Caco-2 (cell line): ENCODE results near the gene CD276. TPM values are rescaled to one million over a fixed set of nuclear protein-coding genes. Genes with fewer than 3 reads are reported as not detected.

Experiments used
- BruUV-seq: library from RNA; stranded (reverse); fragments of 400-500 nt; replicated peaks from 2 replicates; lab custom pipeline; 2021; lab: Mats Ljungman, UMichigan
- CTCF ChIA-PET: fragments of 300-600 bp; sonication (Branson Sonifier 250); formaldehyde crosslinking; loops from one replicate; lab custom pipeline; 2022; ENCODE audit warnings: antibody characterized with exemption; lab: Charles Lee
- POLR2A ChIA-PET: fragments of 300-600 bp; sonication (Branson Sonifier 250); formaldehyde crosslinking; loops from one replicate; lab custom pipeline; 2022; ENCODE audit warnings: antibody characterized with exemption; lab: Charles Lee
- DNase-seq, 2 experiments: peaks; one replicate each; pipeline versions ENCODE4 v3.0.0 to v3.0.0-alpha.2; 2020 to 2022
- H3K27me3 ChIP-seq: replicated peaks from 2 replicates; pipeline ENCODE4 v1.6.0; 2011; ENCODE audit warnings: low read length; ENCODE audit not compliant: control insufficient read depth, insufficient read depth
- H3K36me3 ChIP-seq: 2 replicates; pipeline ENCODE4 v1.5.1; 2011; ENCODE audit warnings: low read length; ENCODE audit not compliant: control insufficient read depth, insufficient read depth
- H3K4me1 ChIP-seq: fragments of 250-450 bp; sonication (Bioruptor Pico); 2 replicates; pipeline ENCODE4 v1.5.1; 2020; ENCODE audit warnings: mild to moderate bottlenecking
- H3K4me3 ChIP-seq: 2 replicates; pipeline ENCODE4 v1.5.1; 2011; ENCODE audit warnings: low read depth, mild to moderate bottlenecking, control low read depth, low read length
- H3K9me3 ChIP-seq: fragments of 250-450 bp; sonication (Bioruptor Pico); 2 replicates; pipeline ENCODE4 v1.5.1; 2020; ENCODE audit warnings: mild to moderate bottlenecking, moderate library complexity
- H3K27ac Mint-ChIP-seq: one replicate; pipeline ENCODE4 v1.8.0; 2022; ENCODE audit warnings: mixed read lengths; ENCODE audit not compliant: unreplicated experiment
- H3K27me3 Mint-ChIP-seq: one replicate; pipeline ENCODE4 v1.8.0; 2022; ENCODE audit warnings: mixed read lengths; ENCODE audit not compliant: insufficient read depth, unreplicated experiment
- H3K36me3 Mint-ChIP-seq: one replicate; pipeline ENCODE4 v1.8.0; 2022; ENCODE audit warnings: mild to moderate bottlenecking, mixed read lengths; ENCODE audit not compliant: insufficient read depth, unreplicated experiment
- H3K4me1 Mint-ChIP-seq: one replicate; pipeline ENCODE4 v1.8.0; 2022; ENCODE audit warnings: low read depth, mixed read lengths; ENCODE audit not compliant: unreplicated experiment
- H3K4me3 Mint-ChIP-seq: one replicate; pipeline ENCODE4 v1.8.0; 2022; ENCODE audit warnings: mild to moderate bottlenecking, moderate library complexity, mixed read lengths; ENCODE audit not compliant: unreplicated experiment
- H3K9me3 Mint-ChIP-seq: one replicate; pipeline ENCODE4 v1.8.0; 2022; ENCODE audit warnings: mixed read lengths; ENCODE audit not compliant: unreplicated experiment
- CTCF ChIP-seq, 2 experiments: fragments of 200-600 bp in 1 of 2; IDR thresholded peaks; 1 replicate in 1 of 2; 2 replicates in 1 of 2; pipeline versions ENCODE4 v1.5.1 to v1.8.0; 2011 to 2022; ENCODE audit warnings: antibody characterized with exemption in 1 of 2, control low read depth in 1 of 2, inconsistent platforms in 1 of 2, low read depth in 1 of 2, low read length in 1 of 2, mild to moderate bottlenecking in 1 of 2, moderate library complexity in 1 of 2; ENCODE audit not compliant: insufficient read depth in 1 of 2, severe bottlenecking in 1 of 2, unreplicated experiment in 1 of 2
- intact Hi-C: fragments of 100-400 bp; cut with micrococcal nuclease; formaldehyde crosslinking; loops from one replicate; pipeline ENCODE4 v1.10.0; 2022; ENCODE audit not compliant: unreplicated experiment
- total RNA-seq: library from RNA; stranded (reverse); gene quantifications from 2 replicates; pipeline ENCODE4 v1.2.3, GENCODE V29; 2022

Gene CD276
- total RNA-seq, 1 experiment from 2014 or later = 74.2 TPM

- Mint-ChIP-seq H3K27ac (no peak overlapping the region), H3K4me3 (no peak overlapping the region), H3K27me3 (peaks cover 8% of the 10 kb centered on the region), H3K4me1 (no peaks in the 10 kb centered on the region), H3K9me3 (no peaks in the 10 kb centered on the region), H3K36me3 (no peaks in the 10 kb centered on the region)
- no peak for DNase-seq
- CTCF ChIA-PET = interaction anchor here (1.3 to 2.3 kb wide), 3 partner anchors 22 to 41 kb away, joined by 7 to 20 read pairs (median 16); no protein-coding TSS in a partner anchor
- no peak overlapping the region for H3K4me3 ChIP-seq
- H3K4me1 ChIP-seq = no peaks in the 10 kb centered on the region
- POLR2A ChIA-PET = no interaction called here
- no TSS peak for BruUV-seq
- no peaks in the 10 kb centered on the region for H3K36me3 ChIP-seq
- no peak for TF ChIP-seq CTCF (IDR thresholded peaks at IDR 0.05; ENCODE audit: insufficient read depth in 1 of 2, low read depth in 1 of 2, low read length in 1 of 2, severe bottlenecking in 1 of 2, unreplicated experiment in 1 of 2)
- intact Hi-C loops = loop anchor here (1.0 kb wide), 2 partner anchors 23 to 28 kb away; no protein-coding TSS in a partner anchor
- H3K9me3 ChIP-seq = no peaks in the 10 kb centered on the region
- H3K27me3 ChIP-seq = no peaks in the 10 kb centered on the region
These were observed 6.5 kb upstream of the CD276 start for GRCh38 chr15:73677733-73678132.

- ChIA-PET CTCF (interaction anchor here (0.6 to 2.3 kb wide), 2 partner anchors 8 to 26 kb away, joined by 3 to 20 read pairs; no protein-coding TSS in a partner anchor), POLR2A (no interaction called here)
- Histone ChIP-seq H3K4me3 (no peak overlapping the region), H3K4me1 (no peaks in the 10 kb centered on the region; the same call in 1 of the 2 replicates), H3K36me3 (no peaks in the 10 kb centered on the region), H3K9me3 (no peaks in the 10 kb centered on the region), H3K27me3 (no peaks in the 10 kb centered on the region)
- intact Hi-C loops = no loop called here
- Mint-ChIP-seq H3K36me3 (peaks cover 2% of the 10 kb centered on the region), H3K4me3 (no peak overlapping the region), H3K9me3 (no peaks in the 10 kb centered on the region), H3K27ac (no peak overlapping the region), H3K4me1 (peaks cover 3% of the 10 kb centered on the region), H3K27me3 (peaks cover 4% of the 10 kb centered on the region)
- no peak for DNase-seq
- BruUV-seq = no TSS peak
- TF ChIP-seq CTCF (IDR thresholded peaks at IDR 0.05; ENCODE audit: insufficient read depth in 1 of 2, low read depth in 1 of 2, low read length in 1 of 2, severe bottlenecking in 1 of 2, unreplicated experiment in 1 of 2) = no peak
These were observed 5.7 kb upstream of the CD276 start for GRCh38 chr15:73678498-73678897.

- no peak overlapping the region for H3K27ac Mint-ChIP-seq
- Histone ChIP-seq H3K27me3 (no peaks in the 10 kb centered on the region), H3K4me1 (no peaks in the 10 kb centered on the region; the same call in 1 of the 2 replicates), H3K9me3 (no peaks in the 10 kb centered on the region), H3K36me3 (no peaks in the 10 kb centered on the region), H3K4me3 (no peak overlapping the region)
- H3K36me3 Mint-ChIP-seq = peaks cover 5% of the 10 kb centered on the region
- no peak overlapping the region for H3K4me3 Mint-ChIP-seq
- ChIA-PET POLR2A (no interaction called here), CTCF (interaction anchor here (0.5 to 0.9 kb wide), 2 partner anchors 21 to 25 kb away, joined by 3 read pairs; no protein-coding TSS in a partner anchor)
- no peaks in the 10 kb centered on the region for H3K27me3 Mint-ChIP-seq
- DNase-seq = no peak
- BruUV-seq = no TSS peak
- TF ChIP-seq CTCF (IDR thresholded peaks at IDR 0.05; ENCODE audit: insufficient read depth in 1 of 2, low read depth in 1 of 2, low read length in 1 of 2, severe bottlenecking in 1 of 2, unreplicated experiment in 1 of 2) = no peak
- intact Hi-C loops = no loop called here
- peaks cover 4% of the 10 kb centered on the region for H3K4me1 Mint-ChIP-seq
- H3K9me3 Mint-ChIP-seq = no peaks in the 10 kb centered on the region
These were observed 5.0 kb upstream of the CD276 start for GRCh38 chr15:73679180-73679579.
